WTC11 (cell line): Measurements from ENCODE around the gene CCDC28B.
"Not testable (repeated sequence)": the region's sequence is repeated elsewhere in the genome, so short reads cannot be mapped to it uniquely, and the experiment has no call there.

ENCODE experiments used
- JUN ChIP-seq: sonication (generic); formaldehyde crosslinking; IDR thresholded peaks from 2 replicates; pipeline ENCODE4 v1.8.0; 2023; ENCODE audit warnings: mild to moderate bottlenecking, missing genetic modification reagents
- MXD4 ChIP-seq: fragments of 250-450 bp; sonication (Bioruptor Pico); IDR thresholded peaks from 2 replicates; pipeline ENCODE4 v1.8.0; 2021; ENCODE audit warnings: mild to moderate bottlenecking, moderate library complexity, borderline replicate concordance
- ZNF423 ChIP-seq: fragments of 250-450 bp; sonication (Bioruptor Pico); IDR thresholded peaks from 2 replicates; pipeline ENCODE4 v2.1.2; 2022; ENCODE audit warnings: mild to moderate bottlenecking, moderate library complexity
- TF ChIP-seq, protein P1 (sequence below): sonication (generic); formaldehyde crosslinking; conservative IDR thresholded peaks from 2 replicates; pipeline ENCODE4 v1.8.1; 2022; ENCODE audit warnings: mild to moderate bottlenecking, missing genetic modification reagents
- TF ChIP-seq, protein P2 (sequence below): sonication (generic); formaldehyde crosslinking; IDR thresholded peaks from 2 replicates; pipeline ENCODE4 v1.8.0; 2023; ENCODE audit warnings: missing genetic modification reagents, mild to moderate bottlenecking, borderline replicate concordance
- TF ChIP-seq, protein P3 (sequence below): fragments of 200-600 bp; IDR thresholded peaks from 2 replicates; pipeline ENCODE4 v1.8.0; 2022; ENCODE audit warnings: antibody characterized with exemption
- TF ChIP-seq, protein P4 (sequence below): sonication (generic); formaldehyde crosslinking; IDR thresholded peaks from 2 replicates; pipeline ENCODE4 v1.8.1; 2023; ENCODE audit warnings: mild to moderate bottlenecking, missing genetic modification reagents

DNA sequence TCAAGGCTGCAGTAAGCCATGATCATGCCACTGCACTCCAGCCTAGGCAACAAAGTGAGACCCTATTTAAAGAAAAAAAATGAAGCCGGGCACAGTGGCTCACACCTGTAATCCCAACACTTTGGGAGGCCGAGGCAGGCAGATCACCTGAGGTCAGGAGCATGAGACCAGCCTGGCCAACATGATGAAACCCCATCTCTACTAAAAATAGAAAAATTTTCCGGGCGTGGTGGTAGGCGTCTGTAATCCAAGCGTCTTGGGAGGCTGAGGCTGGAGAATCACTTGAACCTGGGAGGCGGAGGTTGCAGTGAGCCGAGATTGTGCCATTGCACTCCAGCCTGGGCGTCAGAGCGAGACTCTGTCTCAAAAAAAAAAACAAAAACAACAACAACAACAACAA is 34.8 kb upstream of the CCDC28B start:
- TF ChIP-seq ZNF423, MXD4, JUN (CRISPR knock-in tag): not testable (repeated sequence)
- TF ChIP-seq, protein P1, sequence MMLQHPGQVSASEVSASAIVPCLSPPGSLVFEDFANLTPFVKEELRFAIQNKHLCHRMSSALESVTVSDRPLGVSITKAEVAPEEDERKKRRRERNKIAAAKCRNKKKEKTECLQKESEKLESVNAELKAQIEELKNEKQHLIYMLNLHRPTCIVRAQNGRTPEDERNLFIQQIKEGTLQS (CRISPR knock-in tag): not testable (repeated sequence)
- TF ChIP-seq, protein P2, sequence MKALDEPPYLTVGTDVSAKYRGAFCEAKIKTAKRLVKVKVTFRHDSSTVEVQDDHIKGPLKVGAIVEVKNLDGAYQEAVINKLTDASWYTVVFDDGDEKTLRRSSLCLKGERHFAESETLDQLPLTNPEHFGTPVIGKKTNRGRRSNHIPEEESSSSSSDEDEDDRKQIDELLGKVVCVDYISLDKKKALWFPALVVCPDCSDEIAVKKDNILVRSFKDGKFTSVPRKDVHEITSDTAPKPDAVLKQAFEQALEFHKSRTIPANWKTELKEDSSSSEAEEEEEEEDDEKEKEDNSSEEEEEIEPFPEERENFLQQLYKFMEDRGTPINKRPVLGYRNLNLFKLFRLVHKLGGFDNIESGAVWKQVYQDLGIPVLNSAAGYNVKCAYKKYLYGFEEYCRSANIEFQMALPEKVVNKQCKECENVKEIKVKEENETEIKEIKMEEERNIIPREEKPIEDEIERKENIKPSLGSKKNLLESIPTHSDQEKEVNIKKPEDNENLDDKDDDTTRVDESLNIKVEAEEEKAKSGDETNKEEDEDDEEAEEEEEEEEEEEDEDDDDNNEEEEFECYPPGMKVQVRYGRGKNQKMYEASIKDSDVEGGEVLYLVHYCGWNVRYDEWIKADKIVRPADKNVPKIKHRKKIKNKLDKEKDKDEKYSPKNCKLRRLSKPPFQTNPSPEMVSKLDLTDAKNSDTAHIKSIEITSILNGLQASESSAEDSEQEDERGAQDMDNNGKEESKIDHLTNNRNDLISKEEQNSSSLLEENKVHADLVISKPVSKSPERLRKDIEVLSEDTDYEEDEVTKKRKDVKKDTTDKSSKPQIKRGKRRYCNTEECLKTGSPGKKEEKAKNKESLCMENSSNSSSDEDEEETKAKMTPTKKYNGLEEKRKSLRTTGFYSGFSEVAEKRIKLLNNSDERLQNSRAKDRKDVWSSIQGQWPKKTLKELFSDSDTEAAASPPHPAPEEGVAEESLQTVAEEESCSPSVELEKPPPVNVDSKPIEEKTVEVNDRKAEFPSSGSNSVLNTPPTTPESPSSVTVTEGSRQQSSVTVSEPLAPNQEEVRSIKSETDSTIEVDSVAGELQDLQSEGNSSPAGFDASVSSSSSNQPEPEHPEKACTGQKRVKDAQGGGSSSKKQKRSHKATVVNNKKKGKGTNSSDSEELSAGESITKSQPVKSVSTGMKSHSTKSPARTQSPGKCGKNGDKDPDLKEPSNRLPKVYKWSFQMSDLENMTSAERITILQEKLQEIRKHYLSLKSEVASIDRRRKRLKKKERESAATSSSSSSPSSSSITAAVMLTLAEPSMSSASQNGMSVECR: not testable (repeated sequence)
- TF ChIP-seq, protein P3, sequence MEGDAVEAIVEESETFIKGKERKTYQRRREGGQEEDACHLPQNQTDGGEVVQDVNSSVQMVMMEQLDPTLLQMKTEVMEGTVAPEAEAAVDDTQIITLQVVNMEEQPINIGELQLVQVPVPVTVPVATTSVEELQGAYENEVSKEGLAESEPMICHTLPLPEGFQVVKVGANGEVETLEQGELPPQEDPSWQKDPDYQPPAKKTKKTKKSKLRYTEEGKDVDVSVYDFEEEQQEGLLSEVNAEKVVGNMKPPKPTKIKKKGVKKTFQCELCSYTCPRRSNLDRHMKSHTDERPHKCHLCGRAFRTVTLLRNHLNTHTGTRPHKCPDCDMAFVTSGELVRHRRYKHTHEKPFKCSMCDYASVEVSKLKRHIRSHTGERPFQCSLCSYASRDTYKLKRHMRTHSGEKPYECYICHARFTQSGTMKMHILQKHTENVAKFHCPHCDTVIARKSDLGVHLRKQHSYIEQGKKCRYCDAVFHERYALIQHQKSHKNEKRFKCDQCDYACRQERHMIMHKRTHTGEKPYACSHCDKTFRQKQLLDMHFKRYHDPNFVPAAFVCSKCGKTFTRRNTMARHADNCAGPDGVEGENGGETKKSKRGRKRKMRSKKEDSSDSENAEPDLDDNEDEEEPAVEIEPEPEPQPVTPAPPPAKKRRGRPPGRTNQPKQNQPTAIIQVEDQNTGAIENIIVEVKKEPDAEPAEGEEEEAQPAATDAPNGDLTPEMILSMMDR: not testable (repeated sequence)
- TF ChIP-seq, protein P4, sequence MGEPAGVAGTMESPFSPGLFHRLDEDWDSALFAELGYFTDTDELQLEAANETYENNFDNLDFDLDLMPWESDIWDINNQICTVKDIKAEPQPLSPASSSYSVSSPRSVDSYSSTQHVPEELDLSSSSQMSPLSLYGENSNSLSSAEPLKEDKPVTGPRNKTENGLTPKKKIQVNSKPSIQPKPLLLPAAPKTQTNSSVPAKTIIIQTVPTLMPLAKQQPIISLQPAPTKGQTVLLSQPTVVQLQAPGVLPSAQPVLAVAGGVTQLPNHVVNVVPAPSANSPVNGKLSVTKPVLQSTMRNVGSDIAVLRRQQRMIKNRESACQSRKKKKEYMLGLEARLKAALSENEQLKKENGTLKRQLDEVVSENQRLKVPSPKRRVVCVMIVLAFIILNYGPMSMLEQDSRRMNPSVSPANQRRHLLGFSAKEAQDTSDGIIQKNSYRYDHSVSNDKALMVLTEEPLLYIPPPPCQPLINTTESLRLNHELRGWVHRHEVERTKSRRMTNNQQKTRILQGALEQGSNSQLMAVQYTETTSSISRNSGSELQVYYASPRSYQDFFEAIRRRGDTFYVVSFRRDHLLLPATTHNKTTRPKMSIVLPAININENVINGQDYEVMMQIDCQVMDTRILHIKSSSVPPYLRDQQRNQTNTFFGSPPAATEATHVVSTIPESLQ (CRISPR knock-in tag): not testable (repeated sequence)
